Measurements from ENCODE around the gene CHN1. TPM values are rescaled to one million over a fixed set of nuclear protein-coding genes. Genes with fewer than 3 reads are reported as not detected.

The CHN1 gene
- total RNA-seq, 4 donors from 2014 or later: 0.66 to 4.7 (median 2.4) TPM

DNA sequence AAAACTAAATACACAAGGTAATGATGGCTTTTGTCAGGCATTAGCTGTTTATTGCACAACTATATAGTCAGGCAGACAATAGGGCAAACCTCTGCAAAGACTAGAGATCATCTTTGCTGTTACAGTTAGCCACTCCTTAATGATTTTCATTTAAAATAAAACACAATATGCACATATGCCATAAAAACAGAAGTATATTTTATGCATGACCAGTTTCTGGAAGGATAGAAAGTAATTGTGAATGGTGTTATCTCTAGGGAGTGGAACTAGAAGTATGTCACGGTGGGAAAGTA is 102.0 kb downstream of the CHN1 start:
- no peaks in the 10 kb centered on the region for H3K36me3 ChIP-seq
- intact Hi-C loops (cut with DNase I; ENCODE audit: low total_unique reads): no loop called here
- H3K27me3 ChIP-seq: no peaks in the 10 kb centered on the region
- no peak overlapping the region for H3K27ac ChIP-seq
- no peak overlapping the region for H3K4me3 ChIP-seq
- ATAC-seq: no peak
- no peaks in the 10 kb centered on the region for H3K9me3 ChIP-seq
- no peaks in the 10 kb centered on the region for H3K4me1 ChIP-seq
- in situ Hi-C loops (cut with MboI; ENCODE audit: low sequenced_read_pairs in 4 of 4): no loop called here
- TF ChIP-seq POLR2A (IDR thresholded peaks at IDR 0.05): no peak
- TF ChIP-seq, protein P1, sequence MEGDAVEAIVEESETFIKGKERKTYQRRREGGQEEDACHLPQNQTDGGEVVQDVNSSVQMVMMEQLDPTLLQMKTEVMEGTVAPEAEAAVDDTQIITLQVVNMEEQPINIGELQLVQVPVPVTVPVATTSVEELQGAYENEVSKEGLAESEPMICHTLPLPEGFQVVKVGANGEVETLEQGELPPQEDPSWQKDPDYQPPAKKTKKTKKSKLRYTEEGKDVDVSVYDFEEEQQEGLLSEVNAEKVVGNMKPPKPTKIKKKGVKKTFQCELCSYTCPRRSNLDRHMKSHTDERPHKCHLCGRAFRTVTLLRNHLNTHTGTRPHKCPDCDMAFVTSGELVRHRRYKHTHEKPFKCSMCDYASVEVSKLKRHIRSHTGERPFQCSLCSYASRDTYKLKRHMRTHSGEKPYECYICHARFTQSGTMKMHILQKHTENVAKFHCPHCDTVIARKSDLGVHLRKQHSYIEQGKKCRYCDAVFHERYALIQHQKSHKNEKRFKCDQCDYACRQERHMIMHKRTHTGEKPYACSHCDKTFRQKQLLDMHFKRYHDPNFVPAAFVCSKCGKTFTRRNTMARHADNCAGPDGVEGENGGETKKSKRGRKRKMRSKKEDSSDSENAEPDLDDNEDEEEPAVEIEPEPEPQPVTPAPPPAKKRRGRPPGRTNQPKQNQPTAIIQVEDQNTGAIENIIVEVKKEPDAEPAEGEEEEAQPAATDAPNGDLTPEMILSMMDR (IDR thresholded peaks at IDR 0.05 in 4 of 5, conservative IDR thresholded peaks at IDR 0.05 in 1 of 5): no peak
- DNase-seq: no peak

DNA sequence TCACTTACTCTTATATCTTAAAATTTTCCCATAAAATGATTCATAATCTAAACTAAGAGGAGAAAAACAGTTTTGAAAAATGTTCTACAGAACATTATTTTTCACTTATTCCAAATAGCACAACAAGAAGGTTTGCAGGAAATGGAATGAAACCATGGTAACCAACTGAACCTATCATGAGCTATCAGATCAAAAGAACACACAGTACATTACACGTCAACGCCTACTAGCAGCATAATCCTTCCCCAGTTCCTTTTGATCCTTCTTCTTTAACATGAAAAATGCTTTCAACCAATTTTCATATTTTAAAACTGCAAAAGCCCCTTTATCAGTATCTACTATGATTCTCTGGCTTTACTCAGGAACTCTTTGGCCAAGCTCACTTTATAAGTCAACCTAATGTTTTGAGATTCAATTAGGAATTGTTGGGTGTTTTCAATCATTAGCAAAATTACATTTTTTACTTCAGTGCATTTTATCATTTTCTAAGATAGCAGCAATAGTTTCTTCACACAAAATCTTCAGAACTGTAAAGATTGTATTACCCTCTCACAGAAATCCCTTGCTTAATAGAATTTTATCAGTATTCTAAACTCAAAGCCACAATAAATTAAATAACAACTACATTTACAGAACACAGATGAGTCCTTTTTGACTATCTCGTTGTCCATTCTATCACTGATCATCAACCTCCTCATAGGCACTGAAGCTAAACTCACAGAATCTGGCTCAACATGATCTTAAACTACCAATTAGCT is 102.5 kb downstream of the CHN1 start:
- Histone ChIP-seq H3K36me3 (no peaks in the 10 kb centered on the region), H3K4me3 (no peak overlapping the region), H3K27ac (no peak overlapping the region), H3K9me3 (no peaks in the 10 kb centered on the region), H3K4me1 (no peaks in the 10 kb centered on the region), H3K27me3 (no peaks in the 10 kb centered on the region)
- in situ Hi-C loops (cut with MboI; ENCODE audit: low sequenced_read_pairs in 4 of 4) (no loop called here), intact Hi-C loops (cut with DNase I; ENCODE audit: low total_unique reads) (no loop called here)
- DNase-seq (no peak), ATAC-seq (no peak)
- TF ChIP-seq, protein P1 (IDR thresholded peaks at IDR 0.05 in 4 of 5, conservative IDR thresholded peaks at IDR 0.05 in 1 of 5): no peak
- no peak for TF ChIP-seq POLR2A (IDR thresholded peaks at IDR 0.05)

DNA sequence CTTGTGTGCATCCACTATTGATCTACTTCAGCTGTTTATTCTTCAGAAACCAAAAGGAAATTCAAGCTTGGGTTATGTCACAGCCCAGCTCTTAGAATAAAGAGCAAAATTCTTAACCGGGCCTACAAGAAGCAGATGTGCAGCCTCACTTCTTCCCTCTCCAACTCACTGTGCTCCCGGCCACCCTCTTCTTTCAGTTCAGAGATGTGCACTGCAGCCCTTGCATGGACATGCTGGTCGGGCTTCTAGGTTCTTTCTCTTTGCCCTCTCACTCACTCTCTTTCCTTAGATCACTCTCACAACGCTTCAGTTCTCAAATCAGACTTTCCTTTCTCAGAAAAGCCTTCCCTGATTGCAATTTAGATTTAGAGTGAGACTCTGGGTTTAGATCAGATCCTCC is 104.1 kb downstream of the CHN1 start:
- no peak for ATAC-seq
- Histone ChIP-seq H3K4me1 (no peaks in the 10 kb centered on the region), H3K36me3 (no peaks in the 10 kb centered on the region), H3K27me3 (no peaks in the 10 kb centered on the region), H3K27ac (no peak overlapping the region), H3K9me3 (no peaks in the 10 kb centered on the region), H3K4me3 (no peak overlapping the region)
- TF ChIP-seq, protein P1 (IDR thresholded peaks at IDR 0.05 in 4 of 5, conservative IDR thresholded peaks at IDR 0.05 in 1 of 5): no peak
- TF ChIP-seq POLR2A (IDR thresholded peaks at IDR 0.05): no peak
- DNase-seq: no peak
- in situ Hi-C loops (cut with MboI; ENCODE audit: low sequenced_read_pairs in 4 of 4) (no loop called here), intact Hi-C loops (cut with DNase I; ENCODE audit: low total_unique reads) (no loop called here)

DNA sequence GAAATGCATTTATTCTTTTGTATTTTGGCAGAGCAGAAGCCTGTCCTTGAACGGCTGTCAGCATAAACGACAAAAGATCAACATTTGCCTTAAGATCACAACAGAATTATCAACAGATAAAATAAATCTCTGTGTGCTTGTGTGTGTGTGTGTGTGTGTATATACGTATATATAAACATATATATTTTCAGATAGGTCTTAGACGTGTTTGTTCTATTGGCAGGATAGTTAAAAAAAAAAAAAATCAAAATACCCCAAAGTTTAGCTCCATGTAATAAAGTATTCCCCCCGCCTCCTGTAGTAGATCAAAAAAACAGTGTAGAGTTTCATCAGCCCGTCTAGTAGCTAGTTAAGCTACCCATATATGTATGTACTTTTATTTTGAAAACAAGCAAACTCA is 107.9 kb downstream of the CHN1 start:
- in situ Hi-C loops (cut with MboI; ENCODE audit: low sequenced_read_pairs in 4 of 4) (no loop called here), intact Hi-C loops (cut with DNase I; ENCODE audit: low total_unique reads) (no loop called here)
- Histone ChIP-seq H3K9me3 (no peaks in the 10 kb centered on the region), H3K36me3 (no peaks in the 10 kb centered on the region), H3K27me3 (no peaks in the 10 kb centered on the region), H3K27ac (no peak overlapping the region), H3K4me3 (no peak overlapping the region), H3K4me1 (no peaks in the 10 kb centered on the region)
- no peak for DNase-seq
- TF ChIP-seq, protein P1 (IDR thresholded peaks at IDR 0.05 in 4 of 5, conservative IDR thresholded peaks at IDR 0.05 in 1 of 5): no peak
- TF ChIP-seq POLR2A (IDR thresholded peaks at IDR 0.05): no peak
- ATAC-seq: no peak

DNA sequence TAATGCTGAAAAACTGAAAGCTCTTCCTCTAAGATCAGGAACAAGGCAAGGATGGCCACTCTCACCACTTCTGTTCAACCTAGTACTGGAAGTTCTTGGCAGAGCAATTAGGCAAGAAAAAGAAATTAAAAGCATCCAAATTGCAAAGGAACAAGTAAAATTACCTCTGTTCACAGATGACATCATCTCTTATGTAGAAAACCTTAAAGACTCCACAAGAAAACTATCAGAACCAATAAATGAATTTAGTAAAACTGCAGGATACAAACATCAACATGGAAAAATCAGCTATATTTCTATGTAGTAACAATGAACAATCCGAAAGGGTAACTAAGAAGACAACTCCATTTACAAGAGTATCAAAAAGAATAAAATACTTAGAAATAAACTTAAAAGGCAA is 112.2 kb downstream of the CHN1 start:
- Histone ChIP-seq H3K4me3 (no peak overlapping the region), H3K27me3 (no peaks in the 10 kb centered on the region), H3K9me3 (no peaks in the 10 kb centered on the region), H3K27ac (no peak overlapping the region), H3K4me1 (no peaks in the 10 kb centered on the region), H3K36me3 (no peaks in the 10 kb centered on the region)
- ATAC-seq (no peak), DNase-seq (no peak)
- in situ Hi-C loops (cut with MboI; ENCODE audit: low sequenced_read_pairs in 4 of 4): no loop called here
- intact Hi-C loops (cut with DNase I; ENCODE audit: low total_unique reads): no loop called here
- TF ChIP-seq, protein P1 (IDR thresholded peaks at IDR 0.05 in 4 of 5, conservative IDR thresholded peaks at IDR 0.05 in 1 of 5): no peak
- TF ChIP-seq POLR2A (IDR thresholded peaks at IDR 0.05): no peak

Measured in gastrocnemius medialis (tissue), 4 donors.